Adrenal gland (tissue), 12 donors: ENCODE results near the gene STK25. TPM values are rescaled to one million over a fixed set of nuclear protein-coding genes. Genes with fewer than 3 reads are reported as not detected.

Experiments
- DNase-seq, 7 donors: peaks; one replicate each; pipeline ENCODE4 v3.0.0-alpha.2; 2019 to 2020
- H3K27ac ChIP-seq, 5 donors: fragments of 200-600 bp; sonication (generic) in 4 of 5; 1 replicate in 3 of 5; 2 replicates in 2 of 5; pipeline versions ENCODE4 v1.5.1 to v1.8.0; 2016 to 2020; ENCODE audit warnings: mild to moderate bottlenecking in 1 of 5
- H3K27me3 ChIP-seq: fragments of 200-600 bp; 2 replicates; pipeline ENCODE4 v1.8.0; 2021
- H3K36me3 ChIP-seq, 2 donors: fragments of 200-600 bp; replicated peaks in 1 of 2; 1 replicate in 1 of 2; 2 replicates in 1 of 2; pipeline versions ENCODE4 v1.5.1 to v1.8.0; 2018 to 2022
- H3K4me1 ChIP-seq, 2 donors: fragments of 200-600 bp; replicated peaks in 1 of 2; 1 replicate in 1 of 2; 2 replicates in 1 of 2; pipeline versions ENCODE4 v1.5.1 to v1.8.0; 2018 to 2021
- H3K4me3 ChIP-seq, 4 donors: fragments of 200-600 bp; sonication (generic) in 3 of 4; one replicate each; pipeline ENCODE4 v1.5.1; 2016 to 2018
- H3K9me3 ChIP-seq, 3 donors: fragments of 200-600 bp; sonication (generic) in 1 of 3; replicated peaks in 1 of 3; 1 replicate in 2 of 3; 2 replicates in 1 of 3; pipeline versions ENCODE4 v1.5.1 to v1.8.0; 2016 to 2021
- CTCF ChIP-seq, 6 experiments: fragments of 450-650 bp in 4 of 6; fragments of 200-600 bp in 2 of 6; sonication (generic) in 1 of 6; IDR thresholded peaks; 1 replicate in 5 of 6; 2 replicates in 1 of 6; pipeline versions ENCODE4 v1.5.1 to v1.8.0; 2016 to 2021; ENCODE audit warnings: antibody characterized with exemption in 6 of 6, mild to moderate bottlenecking in 2 of 6, moderate library complexity in 1 of 6
- POLR2A ChIP-seq, 2 donors: fragments of 450-650 bp; IDR thresholded peaks; one replicate each; pipeline ENCODE4 v1.6.1; 2017; ENCODE audit warnings: antibody characterized with exemption in 2 of 2, mild to moderate bottlenecking in 2 of 2, moderate library complexity in 1 of 2
- WGBS, 4 donors: extraction: QIAGEN DNeasy Blood & Tissue Kit in 2 of 4; methylation state at CpG; one replicate each; pipeline versions ENCODE4 v1.1.5 to v1.1.7; 2013 to 2017; 5-methylcytosine and 5-hydroxymethylcytosine counted together
- intact Hi-C, 2 donors: fragments of 100-400 bp; cut with DNase I; formaldehyde crosslinking; loops; one replicate each; pipeline versions ENCODE4 v1.14.1 to v1.15.0; 2022 to 2023
- polyA plus RNA-seq, 3 donors: library from polyadenylated mRNA; stranded (reverse); fragments of 200-250 nt in 2 of 3; fragments of 350-450 nt in 1 of 3; fragmentation: Illumina TruSeq in 1 of 3; extraction: RNeasy Lipid Tissue Mini Kit (QIAGEN cat#74804) in 1 of 3; gene quantifications; one replicate each; pipeline ENCODE4 v1.2.3, GENCODE V29; 2013 to 2014
- total RNA-seq, 9 donors: library from RNA; depleted of rRNA in 4 of 9; stranded (reverse); fragments of >200 nt in 4 of 9; fragments of 120-200 nt in 1 of 9; fragmentation: NEBNext Ultra II Directional in 1 of 9; extraction: Animal tissue kit (Norgen Biotek cat#: 25700) in 1 of 9; gene quantifications; one replicate each; pipeline versions ENCODE4 v1.1.0 to v1.2.4, GENCODE V29; 2013 to 2023
- donor health status: healthy with polysubstance abuse.
- donor health status: Bipolar disorder and iron deficiency.
- donor health status: DM: yes; HTN: yes; CAD: no.
- donor health status: DM: no; HTN: no; CAD: no.
- donor health status: DM: no; HTN: no; CAD: no.
- donor health status: DM: yes; HTN: yes; CAD: no.

The STK25 gene
- total and polyA plus RNA-seq, 12 donors: 71.4 to 352 (median 167) TPM

GRCh38 chr2:241495172-241496002, 13.0 kb downstream of the STK25 start:
- no peak for DNase-seq
- 84 to 91% (median 89%) methylated on average over 24 to 34 of the region's 34 CpGs for WGBS, 4 donors
- Histone ChIP-seq H3K4me1 (no peaks in the 10 kb centered on the region), H3K27ac (no peak overlapping the region), H3K9me3 (no peaks in the 10 kb centered on the region), H3K4me3 (no peak overlapping the region), H3K36me3 (peaks cover 0 to 62% of the 10 kb centered on the region in 2 donors), H3K27me3 (no peaks in the 10 kb centered on the region)
- intact Hi-C loops: no loop called here
- TF ChIP-seq POLR2A (IDR thresholded peaks at IDR 0.05): no peak
- no peak for TF ChIP-seq CTCF (IDR thresholded peaks at IDR 0.05)

- Histone ChIP-seq H3K4me1 (no peaks in the 10 kb centered on the region), H3K36me3 (peaks cover 0 to 62% of the 10 kb centered on the region in 2 donors), H3K27me3 (no peaks in the 10 kb centered on the region), H3K9me3 (no peaks in the 10 kb centered on the region), H3K4me3 (no peak overlapping the region), H3K27ac (no peak overlapping the region)
- no peak for DNase-seq
- TF ChIP-seq POLR2A (IDR thresholded peaks at IDR 0.05) (no peak), CTCF (IDR thresholded peaks at IDR 0.05) (no peak)
- 70 to 89% (median 81%) methylated on average over 6 to 16 of the region's 16 CpGs for WGBS, 4 donors
- intact Hi-C loops: no loop called here
Measured at GRCh38 chr2:241494311-241494908, 14.0 kb downstream of the STK25 start.

GRCh38 chr2:241493092-241493491, 15.3 kb downstream of the STK25 start:
- intact Hi-C loops: no loop called here
- TF ChIP-seq POLR2A (IDR thresholded peaks at IDR 0.05): no peak
- no peak for TF ChIP-seq CTCF (IDR thresholded peaks at IDR 0.05)
- Histone ChIP-seq H3K27me3 (no peaks in the 10 kb centered on the region), H3K4me3 (no peak overlapping the region), H3K9me3 (no peaks in the 10 kb centered on the region), H3K36me3 (peaks cover 0 to 51% of the 10 kb centered on the region in 2 donors), H3K27ac (no peak overlapping the region), H3K4me1 (no peaks in the 10 kb centered on the region)
- 88 to 95% (median 92%) methylated on average over 4 to 10 of the region's 10 CpGs for WGBS, 4 donors
- no peak for DNase-seq

- peaks cover 0 to 45% of the 10 kb centered on the region in 2 donors for H3K36me3 ChIP-seq
- H3K27ac ChIP-seq: no peak overlapping the region
- 86 to 100% (median 95%) methylated on average over 3 to 7 of the region's 7 CpGs for WGBS, 4 donors
- no peak overlapping the region for H3K4me3 ChIP-seq
- H3K9me3 ChIP-seq: no peaks in the 10 kb centered on the region
- TF ChIP-seq CTCF (IDR thresholded peaks at IDR 0.05) (no peak), POLR2A (IDR thresholded peaks at IDR 0.05) (no peak)
- no peaks in the 10 kb centered on the region for H3K27me3 ChIP-seq
- intact Hi-C loops: no loop called here
- no peak for DNase-seq
- no peaks in the 10 kb centered on the region for H3K4me1 ChIP-seq
Measured at GRCh38 chr2:241492174-241492565, 16.2 kb downstream of the STK25 start.
